Prostate gland (tissue), 2 donors: ENCODE measurements around the gene ARV1.

Source experiments
- CTCF ChIP-seq, 4 experiments: fragments of 200-600 bp in 2 of 4; fragments of 450-650 bp in 2 of 4; sonication (generic) in 2 of 4; IDR thresholded peaks; 1 replicate in 3 of 4; 2 replicates in 1 of 4; pipeline ENCODE4 v1.5.1; 2016 to 2019; ENCODE audit warnings: antibody characterized with exemption in 4 of 4, mild to moderate bottlenecking in 2 of 4, moderate library complexity in 2 of 4
- POLR2A ChIP-seq: fragments of 450-650 bp; IDR thresholded peaks from one replicate; pipeline ENCODE4 v1.6.1; 2016; ENCODE audit warnings: antibody characterized with exemption, mild to moderate bottlenecking
- POLR2AphosphoS5 ChIP-seq: sonication (generic); formaldehyde crosslinking; IDR thresholded peaks from one replicate; pipeline ENCODE4 v1.6.1; 2017; ENCODE audit warnings: antibody characterized with exemption

- TF ChIP-seq CTCF (IDR thresholded peaks at IDR 0.05), result no peak
- TF ChIP-seq POLR2A, result no peak
- TF ChIP-seq POLR2AphosphoS5, result no peak
These were observed 68.0 kb downstream of the ARV1 start for GRCh38 chr1:231046730-231047395.
